Activated CD8-positive, alpha-beta T cell treated with anti-CD3 and anti-CD28 coated beads for 36 hours (primary cell): ENCODE measurements around the gene KCNIP1. TPM values are rescaled to one million over a fixed set of nuclear protein-coding genes. Genes with fewer than 3 reads are reported as not detected.

Experiments used
- ATAC-seq: fragments of 200-7000 bp; cut with Tn5 transposase; one replicate; pipeline ENCODE4 v1.10.0; 2021; ENCODE audit warnings: mild to moderate bottlenecking, moderate library complexity
- CTCF ChIA-PET: fragments of 350-600 bp; sonication (Branson Sonifier 250); formaldehyde crosslinking; loops from one replicate; lab custom pipeline; 2021; ENCODE audit warnings: antibody characterized with exemption; lab: Charles Lee
- POLR2A ChIA-PET: fragments of 350-600 bp; sonication (Branson Sonifier 250); formaldehyde crosslinking; loops from one replicate; lab custom pipeline; 2021; ENCODE audit warnings: antibody characterized with exemption; lab: Charles Lee
- DNase-seq: peaks from one replicate; pipeline ENCODE4 v3.0.0-alpha.2; 2020
- H3K27ac Mint-ChIP-seq: one replicate; pipeline ENCODE4 v1.8.0; 2021; ENCODE audit warnings: mild to moderate bottlenecking, mixed read lengths
- H3K27me3 Mint-ChIP-seq: one replicate; pipeline ENCODE4 v1.8.0; 2021; ENCODE audit warnings: mixed read lengths
- H3K36me3 Mint-ChIP-seq: one replicate; pipeline ENCODE4 v1.8.0; 2021; ENCODE audit warnings: low read depth, mixed read lengths
- H3K4me1 Mint-ChIP-seq: one replicate; pipeline ENCODE4 v1.8.0; 2021; ENCODE audit warnings: low read depth, mixed read lengths
- H3K4me3 Mint-ChIP-seq: one replicate; pipeline ENCODE4 v1.8.0; 2021; ENCODE audit warnings: mild to moderate bottlenecking, moderate library complexity, mixed read lengths
- H3K9me3 Mint-ChIP-seq: one replicate; pipeline ENCODE4 v1.8.0; 2021; ENCODE audit warnings: mixed read lengths
- intact Hi-C: fragments of 100-400 bp; cut with micrococcal nuclease; formaldehyde crosslinking; loops from one replicate; pipeline ENCODE4 v1.10.0; 2022
- total RNA-seq, 2 experiments: library from RNA; stranded (reverse); gene quantifications; one replicate each; pipeline ENCODE4 v1.2.3, GENCODE V29; 2021
- TF ChIP-seq, protein P1 (sequence below): fragments of 200-600 bp; IDR thresholded peaks from one replicate; pipeline ENCODE4 v1.8.0; 2022; ENCODE audit warnings: antibody characterized with exemption, mild to moderate bottlenecking

KCNIP1 gene
- total RNA-seq, 2 experiments from 2014 or later: not detected

DNA sequence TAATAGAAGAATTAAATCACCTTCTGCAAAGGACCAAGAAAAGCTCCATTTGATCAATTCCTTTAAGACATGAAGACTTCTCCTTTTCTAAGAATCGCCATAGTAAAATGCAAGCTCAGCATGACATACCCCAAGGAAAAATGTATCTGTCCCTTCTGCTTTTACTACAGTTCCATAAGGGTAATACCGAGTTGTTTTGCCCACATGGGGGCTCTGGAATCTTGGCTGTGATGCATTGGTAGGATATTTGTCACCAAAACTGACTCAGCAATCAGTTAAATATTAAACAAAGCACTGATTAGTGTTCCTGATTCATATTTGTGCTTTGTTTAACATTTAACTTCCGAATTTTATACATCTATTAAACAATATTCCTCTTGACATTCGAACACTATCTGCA, 24.3 kb upstream of the KCNIP1 start:
- CTCF ChIA-PET: no interaction called here
- H3K36me3 Mint-ChIP-seq: no peaks in the 10 kb centered on the region
- no peaks in the 10 kb centered on the region for H3K4me1 Mint-ChIP-seq
- H3K27ac Mint-ChIP-seq: no peak overlapping the region
- H3K9me3 Mint-ChIP-seq: no peaks in the 10 kb centered on the region
- H3K27me3 Mint-ChIP-seq: peaks cover 8% of the 10 kb centered on the region
- no peak overlapping the region for H3K4me3 Mint-ChIP-seq
- ATAC-seq (no peak), DNase-seq (no peak)
- TF ChIP-seq, protein P1, sequence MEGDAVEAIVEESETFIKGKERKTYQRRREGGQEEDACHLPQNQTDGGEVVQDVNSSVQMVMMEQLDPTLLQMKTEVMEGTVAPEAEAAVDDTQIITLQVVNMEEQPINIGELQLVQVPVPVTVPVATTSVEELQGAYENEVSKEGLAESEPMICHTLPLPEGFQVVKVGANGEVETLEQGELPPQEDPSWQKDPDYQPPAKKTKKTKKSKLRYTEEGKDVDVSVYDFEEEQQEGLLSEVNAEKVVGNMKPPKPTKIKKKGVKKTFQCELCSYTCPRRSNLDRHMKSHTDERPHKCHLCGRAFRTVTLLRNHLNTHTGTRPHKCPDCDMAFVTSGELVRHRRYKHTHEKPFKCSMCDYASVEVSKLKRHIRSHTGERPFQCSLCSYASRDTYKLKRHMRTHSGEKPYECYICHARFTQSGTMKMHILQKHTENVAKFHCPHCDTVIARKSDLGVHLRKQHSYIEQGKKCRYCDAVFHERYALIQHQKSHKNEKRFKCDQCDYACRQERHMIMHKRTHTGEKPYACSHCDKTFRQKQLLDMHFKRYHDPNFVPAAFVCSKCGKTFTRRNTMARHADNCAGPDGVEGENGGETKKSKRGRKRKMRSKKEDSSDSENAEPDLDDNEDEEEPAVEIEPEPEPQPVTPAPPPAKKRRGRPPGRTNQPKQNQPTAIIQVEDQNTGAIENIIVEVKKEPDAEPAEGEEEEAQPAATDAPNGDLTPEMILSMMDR: no peak
- intact Hi-C loops: no loop called here
- POLR2A ChIA-PET: no interaction called here

DNA sequence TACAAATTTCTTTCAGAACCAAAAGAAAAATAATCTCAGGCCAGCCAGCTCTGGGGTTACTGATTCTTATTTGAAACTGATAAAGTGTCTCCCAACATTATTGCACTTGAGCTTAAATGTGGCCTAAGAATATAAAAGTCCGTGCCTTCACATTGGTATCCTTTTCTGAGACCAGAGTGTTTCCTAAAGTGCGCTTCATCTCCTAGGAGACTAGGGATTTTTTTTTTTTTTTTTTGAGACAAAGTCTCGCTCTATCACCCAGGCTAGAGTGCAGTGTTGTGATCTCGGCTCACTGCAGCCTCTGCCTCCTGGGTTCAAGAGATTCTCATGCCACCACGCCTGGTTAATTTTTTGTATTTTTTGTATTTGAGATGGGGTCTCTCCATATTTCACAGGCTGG, 23.6 kb upstream of the KCNIP1 start:
- Mint-ChIP-seq H3K27ac (no peak overlapping the region), H3K27me3 (peaks cover 8% of the 10 kb centered on the region), H3K4me3 (no peak overlapping the region), H3K4me1 (no peaks in the 10 kb centered on the region), H3K9me3 (no peaks in the 10 kb centered on the region), H3K36me3 (no peaks in the 10 kb centered on the region)
- ATAC-seq (no peak), DNase-seq (no peak)
- ChIA-PET CTCF (no interaction called here), POLR2A (no interaction called here)
- intact Hi-C loops: no loop called here
- TF ChIP-seq, protein P1: no peak

- H3K27me3 Mint-ChIP-seq: peaks cover 5% of the 10 kb centered on the region
- ChIA-PET CTCF (interaction anchor here (1.7 kb wide), 1 partner anchor 47 kb away, joined by 6 read pairs; no protein-coding TSS in a partner anchor), POLR2A (no interaction called here)
- H3K4me1 Mint-ChIP-seq: no peaks in the 10 kb centered on the region
- DNase-seq (no peak), ATAC-seq (no peak)
- TF ChIP-seq, protein P1: no peak
- intact Hi-C loops: no loop called here
- no peaks in the 10 kb centered on the region for H3K9me3 Mint-ChIP-seq
- H3K27ac Mint-ChIP-seq: no peak overlapping the region
- no peak overlapping the region for H3K4me3 Mint-ChIP-seq
- no peaks in the 10 kb centered on the region for H3K36me3 Mint-ChIP-seq
These were observed 22.0 kb upstream of the KCNIP1 start for GRCh38 chr5:170481849-170482248.

- Mint-ChIP-seq H3K36me3 (no peaks in the 10 kb centered on the region), H3K27me3 (peaks cover 5% of the 10 kb centered on the region), H3K27ac (no peak overlapping the region), H3K9me3 (no peaks in the 10 kb centered on the region), H3K4me1 (no peaks in the 10 kb centered on the region), H3K4me3 (no peak overlapping the region)
- POLR2A ChIA-PET: no interaction called here
- CTCF ChIA-PET: interaction anchor here (1.7 kb wide), 1 partner anchor 47 kb away, joined by 6 read pairs; no protein-coding TSS in a partner anchor
- intact Hi-C loops: no loop called here
- ATAC-seq (no peak), DNase-seq (no peak)
- TF ChIP-seq, protein P1: no peak
These were observed 21.3 kb upstream of the KCNIP1 start for GRCh38 chr5:170482511-170482910.

DNA sequence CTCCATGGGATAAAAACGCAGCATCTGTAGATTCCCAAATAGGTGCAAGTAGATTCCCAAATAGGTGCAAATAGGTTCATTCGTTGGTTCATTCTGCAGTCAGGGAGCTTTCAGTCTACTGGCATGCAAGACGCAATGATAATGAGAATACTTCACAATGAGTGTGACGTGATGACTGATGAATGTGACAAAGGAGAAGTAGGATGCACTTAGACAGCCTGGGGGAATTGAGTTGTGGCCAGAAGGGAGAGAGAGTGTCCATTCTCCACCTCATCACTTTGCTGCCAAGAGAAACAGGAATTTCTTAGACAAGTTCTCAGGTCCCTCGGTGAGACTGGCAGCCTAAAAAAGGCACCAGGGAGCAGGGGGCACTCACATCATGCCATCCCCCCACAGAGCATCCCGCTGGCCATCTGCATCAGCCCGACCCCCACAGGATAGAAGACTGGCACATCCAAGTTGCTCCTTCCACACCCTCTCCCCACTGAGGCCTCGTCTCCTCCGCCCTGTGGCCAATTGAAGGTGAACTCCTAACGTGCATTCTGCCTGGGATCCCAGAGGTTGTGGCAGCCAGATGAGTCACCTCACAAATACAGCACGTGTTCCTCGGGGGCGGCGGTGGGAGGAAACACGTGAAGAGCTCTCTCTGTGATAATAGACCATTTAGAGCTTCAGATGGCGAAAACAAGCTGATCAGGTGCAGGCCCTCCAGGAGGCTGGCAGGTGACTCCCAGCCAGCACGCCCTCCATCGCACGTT, 19.9 kb upstream of the KCNIP1 start:
- ATAC-seq (no peak), DNase-seq (no peak)
- H3K9me3 Mint-ChIP-seq: no peaks in the 10 kb centered on the region
- no peak overlapping the region for H3K4me3 Mint-ChIP-seq
- no peaks in the 10 kb centered on the region for H3K4me1 Mint-ChIP-seq
- intact Hi-C loops: no loop called here
- ChIA-PET POLR2A (no interaction called here), CTCF (no interaction called here)
- TF ChIP-seq, protein P1: no peak
- no peaks in the 10 kb centered on the region for H3K36me3 Mint-ChIP-seq
- peaks cover 2% of the 10 kb centered on the region for H3K27me3 Mint-ChIP-seq
- no peak overlapping the region for H3K27ac Mint-ChIP-seq
